Hepatocyte (in vitro differentiated cells): ENCODE results near the gene TEX13A. TPM values are rescaled to one million over a fixed set of nuclear protein-coding genes. Genes with fewer than 3 reads are reported as not detected.
A peak's percentile ranks its signal among the peaks of the same experiment; 100 is the strongest.

Source experiments
- DNase-seq: peaks from one replicate; pipeline ENCODE4 v3.0.0-alpha.2; 2016; ENCODE audit warnings: low spot score
- H2AFZ ChIP-seq: fragments of 200-600 bp; sonication (generic); 2 replicates; pipeline ENCODE4 v1.6.0; 2016; ENCODE audit warnings: antibody characterized with exemption, mild to moderate bottlenecking
- H3K27ac ChIP-seq: fragments of 200-600 bp; sonication (generic); 2 replicates; pipeline ENCODE4 v1.5.1; 2016; ENCODE audit warnings: mild to moderate bottlenecking
- H3K27me3 ChIP-seq: fragments of 200-600 bp; sonication (generic); 2 replicates; pipeline ENCODE4 v1.6.1; 2016
- H3K36me3 ChIP-seq: fragments of 200-600 bp; sonication (generic); replicated peaks from 2 replicates; pipeline ENCODE4 v1.5.1; 2016; ENCODE audit warnings: low read depth; ENCODE audit not compliant: insufficient read depth
- H3K4me1 ChIP-seq: fragments of 200-600 bp; sonication (generic); 2 replicates; pipeline ENCODE4 v1.5.1; 2016; ENCODE audit warnings: mild to moderate bottlenecking, moderate library complexity; ENCODE audit not compliant: insufficient read depth
- H3K4me2 ChIP-seq: fragments of 200-600 bp; sonication (generic); 2 replicates; pipeline ENCODE4 v1.6.0; 2016
- H3K4me3 ChIP-seq: fragments of 200-600 bp; sonication (generic); 2 replicates; pipeline ENCODE4 v1.5.1; 2016; ENCODE audit warnings: mild to moderate bottlenecking
- H3K79me2 ChIP-seq: fragments of 200-600 bp; sonication (generic); 2 replicates; pipeline ENCODE4 v1.6.0; 2017; ENCODE audit warnings: mild to moderate bottlenecking
- H3K9me2 ChIP-seq: fragments of 200-600 bp; sonication (generic); replicated peaks from 2 replicates; pipeline ENCODE4 v1.6.0; 2017; ENCODE audit warnings: mild to moderate bottlenecking; ENCODE audit not compliant: insufficient read depth
- H3K9me3 ChIP-seq: fragments of 200-600 bp; sonication (generic); 2 replicates; pipeline ENCODE4 v1.5.1; 2016; ENCODE audit warnings: low read depth, mild to moderate bottlenecking
- H4K20me1 ChIP-seq: fragments of 200-600 bp; sonication (generic); 2 replicates; pipeline ENCODE4 v1.6.0; 2016; ENCODE audit warnings: mild to moderate bottlenecking; ENCODE audit not compliant: insufficient read depth, poor library complexity, severe bottlenecking
- EZH2 ChIP-seq: fragments of 200-600 bp; sonication (generic); IDR thresholded peaks from 2 replicates; pipeline ENCODE4 v1.6.1; 2016; ENCODE audit warnings: antibody characterized with exemption, mild to moderate bottlenecking, borderline replicate concordance
- EZH2phosphoT487 ChIP-seq: fragments of 200-600 bp; sonication (generic); IDR thresholded peaks from one replicate; pipeline ENCODE4 v1.6.1; 2018; ENCODE audit warnings: antibody characterized with exemption, mild to moderate bottlenecking, low read depth, moderate library complexity; ENCODE audit not compliant: unreplicated experiment, severe bottlenecking
- WGBS: methylation state at CpG from one replicate; pipeline ENCODE4 v1.1.6; 2016; ENCODE audit warnings: low lambda C conversion rate; ENCODE audit errors: missing lambda C conversion rate; 5-methylcytosine and 5-hydroxymethylcytosine counted together
- polyA plus RNA-seq: library from polyadenylated mRNA; unstranded; fragments of >200 nt; fragmentation: Nextera tagmentation; extraction: Ambion mirVana; gene quantifications from 2 replicates; pipeline ENCODE4 v1.2.1, GENCODE V29; 2016
- total RNA-seq: library from RNA; depleted of rRNA; stranded (reverse); fragments of >200 nt; gene quantifications from 2 replicates; pipeline ENCODE4 v1.2.3, GENCODE V29; 2014
- TF ChIP-seq, protein P1 (sequence below): fragments of 200-600 bp; sonication (generic); IDR thresholded peaks from 2 replicates; pipeline ENCODE4 v1.5.1; 2016; ENCODE audit warnings: antibody characterized with exemption, mild to moderate bottlenecking; ENCODE audit not compliant: poor library complexity

The TEX13A gene
- total and polyA plus RNA-seq, 2 experiments from 2014 or later, result not detected

DNA sequence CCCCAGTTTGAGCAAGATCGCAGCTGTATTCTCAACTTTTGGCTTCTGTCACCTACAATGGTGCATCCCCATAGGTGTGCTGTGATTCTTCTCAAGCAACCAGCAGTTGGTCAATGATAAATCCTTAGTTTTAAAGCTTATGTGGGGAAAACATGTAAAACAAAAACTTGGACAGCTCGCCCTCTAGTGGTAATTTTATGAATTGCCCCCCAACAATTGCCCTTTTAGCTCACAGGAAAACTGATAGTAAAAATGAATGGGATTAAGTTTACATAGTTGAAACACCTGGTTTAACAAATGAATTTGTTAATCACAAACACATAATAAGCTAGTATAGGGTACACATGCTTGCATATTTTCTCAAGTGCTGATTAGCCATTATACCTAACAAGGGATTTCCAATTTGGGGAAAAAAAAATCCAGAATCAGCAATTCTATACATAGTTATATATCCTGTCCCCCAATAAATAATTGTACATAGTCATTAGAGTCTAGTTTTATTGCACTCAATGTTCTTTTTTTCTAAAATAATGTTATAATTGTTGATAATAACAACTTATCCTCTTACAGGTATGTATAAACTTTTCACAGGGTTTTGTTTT lies 30.1 kb downstream of the TEX13A start:
- Histone ChIP-seq H2AFZ (no peak overlapping the region), H3K9me2 (no peaks in the 10 kb centered on the region), H3K4me2 (no peak overlapping the region), H3K27me3 (no peaks in the 10 kb centered on the region), H4K20me1 (no peaks in the 10 kb centered on the region), H3K4me1 (no peaks in the 10 kb centered on the region), H3K36me3 (no peaks in the 10 kb centered on the region), H3K9me3 (no peaks in the 10 kb centered on the region), H3K4me3 (no peak overlapping the region), H3K27ac (no peak overlapping the region), H3K79me2 (no peaks in the 10 kb centered on the region)
- no peak for TF ChIP-seq EZH2
- TF ChIP-seq, protein P1, sequence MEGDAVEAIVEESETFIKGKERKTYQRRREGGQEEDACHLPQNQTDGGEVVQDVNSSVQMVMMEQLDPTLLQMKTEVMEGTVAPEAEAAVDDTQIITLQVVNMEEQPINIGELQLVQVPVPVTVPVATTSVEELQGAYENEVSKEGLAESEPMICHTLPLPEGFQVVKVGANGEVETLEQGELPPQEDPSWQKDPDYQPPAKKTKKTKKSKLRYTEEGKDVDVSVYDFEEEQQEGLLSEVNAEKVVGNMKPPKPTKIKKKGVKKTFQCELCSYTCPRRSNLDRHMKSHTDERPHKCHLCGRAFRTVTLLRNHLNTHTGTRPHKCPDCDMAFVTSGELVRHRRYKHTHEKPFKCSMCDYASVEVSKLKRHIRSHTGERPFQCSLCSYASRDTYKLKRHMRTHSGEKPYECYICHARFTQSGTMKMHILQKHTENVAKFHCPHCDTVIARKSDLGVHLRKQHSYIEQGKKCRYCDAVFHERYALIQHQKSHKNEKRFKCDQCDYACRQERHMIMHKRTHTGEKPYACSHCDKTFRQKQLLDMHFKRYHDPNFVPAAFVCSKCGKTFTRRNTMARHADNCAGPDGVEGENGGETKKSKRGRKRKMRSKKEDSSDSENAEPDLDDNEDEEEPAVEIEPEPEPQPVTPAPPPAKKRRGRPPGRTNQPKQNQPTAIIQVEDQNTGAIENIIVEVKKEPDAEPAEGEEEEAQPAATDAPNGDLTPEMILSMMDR, result peak; percentile 70
- peak; percentile 50 for DNase-seq
- 16% methylated on average over 2 of the region's 2 CpGs for WGBS

GRCh38 chrX:105189093-105189492 lies 31.4 kb downstream of the TEX13A start:
- H3K9me3 ChIP-seq, result no peaks in the 10 kb centered on the region

GRCh38 chrX:105179644-105180043 lies 40.9 kb downstream of the TEX13A start:
- TF ChIP-seq EZH2phosphoT487, result no peak
- TF ChIP-seq, protein P1, result no peak
- no peak for TF ChIP-seq EZH2
- Histone ChIP-seq H3K27ac (no peak overlapping the region), H4K20me1 (no peaks in the 10 kb centered on the region), H3K4me1 (no peaks in the 10 kb centered on the region), H3K4me2 (no peak overlapping the region), H3K9me3 (no peaks in the 10 kb centered on the region), H3K9me2 (no peaks in the 10 kb centered on the region), H3K27me3 (no peaks in the 10 kb centered on the region), H3K4me3 (no peak overlapping the region), H2AFZ (no peak overlapping the region), H3K79me2 (no peaks in the 10 kb centered on the region), H3K36me3 (no peaks in the 10 kb centered on the region)
- 78% methylated on average over 3 of the region's 3 CpGs for WGBS
- no peak for DNase-seq

More at GRCh38 chrX:105189093-105189492, 31.4 kb downstream of the TEX13A start:
- no peaks in the 10 kb centered on the region for H3K4me1 ChIP-seq
- H3K79me2 ChIP-seq, result no peaks in the 10 kb centered on the region
- DNase-seq, result no peak
- no peaks in the 10 kb centered on the region for H3K27me3 ChIP-seq
- H3K36me3 ChIP-seq, result no peaks in the 10 kb centered on the region
- H2AFZ ChIP-seq, result no peak overlapping the region
- H3K4me2 ChIP-seq, result no peak overlapping the region
- H3K9me2 ChIP-seq, result no peaks in the 10 kb centered on the region
- no peak overlapping the region for H3K4me3 ChIP-seq
- TF ChIP-seq EZH2phosphoT487 (no peak), EZH2 (no peak)
- TF ChIP-seq, protein P1, result no peak
- 89% methylated on average over 8 of the region's 8 CpGs for WGBS
- H3K27ac ChIP-seq, result no peak overlapping the region
- H4K20me1 ChIP-seq, result no peaks in the 10 kb centered on the region
